Measurements from ENCODE around the gene PRR11.

GRCh38 chr17:59108400-59109102, 47.0 kb upstream of the PRR11 start:
- no peak for TF ChIP-seq CTCF (IDR thresholded peaks at IDR 0.05)
- no peak for TF ChIP-seq POLR2A (IDR thresholded peaks at IDR 0.05)
- no peak for TF ChIP-seq EP300 (IDR thresholded peaks at IDR 0.05)

Data from ovary (tissue), 3 donors.